GM19468 (cell line): Measurements from ENCODE around the gene THADA.

Source experiments
- ATAC-seq: cut with Tn5 transposase; IDR thresholded peaks from one replicate; pipeline ENCODE4 v1.9.1; 2021; ENCODE audit warnings: mild to moderate bottlenecking, moderate library complexity, moderate number of reproducible peaks; ENCODE audit not compliant: unreplicated experiment; ENCODE audit errors: extremely low read depth

THADA gene

GRCh38 chr2:43269706-43270105 is 326.1 kb downstream of the THADA start:
- no peak for ATAC-seq

GRCh38 chr2:43269074-43269572 is 326.7 kb downstream of the THADA start:
- ATAC-seq = no peak

GRCh38 chr2:43268066-43268953 is 327.5 kb downstream of the THADA start:
- no peak for ATAC-seq

- no peak for ATAC-seq
These were observed 328.5 kb downstream of the THADA start for GRCh38 chr2:43267381-43267780.

GRCh38 chr2:43266711-43267111 is 329.1 kb downstream of the THADA start:
- ATAC-seq = no peak

- no peak for ATAC-seq
These were observed 330.4 kb downstream of the THADA start for GRCh38 chr2:43265421-43265820.

- no peak for ATAC-seq
These were observed 330.8 kb downstream of the THADA start for GRCh38 chr2:43265001-43265400.

GRCh38 chr2:43262951-43263350 is 332.9 kb downstream of the THADA start:
- ATAC-seq = no peak

GRCh38 chr2:43262239-43262638 is 333.6 kb downstream of the THADA start:
- ATAC-seq = no peak

GRCh38 chr2:43259512-43259911 is 336.3 kb downstream of the THADA start:
- ATAC-seq = no peak

- no peak for ATAC-seq
These were observed 337.2 kb downstream of the THADA start for GRCh38 chr2:43258547-43259156.

GRCh38 chr2:43255296-43255910 is 340.4 kb downstream of the THADA start:
- ATAC-seq = no peak

GRCh38 chr2:43254331-43254730 is 341.5 kb downstream of the THADA start:
- no peak for ATAC-seq

- no peak for ATAC-seq
These were observed 344.6 kb downstream of the THADA start for GRCh38 chr2:43251171-43251731.

GRCh38 chr2:43250015-43250414 is 345.8 kb downstream of the THADA start:
- no peak for ATAC-seq

GRCh38 chr2:43248621-43249020 is 347.2 kb downstream of the THADA start:
- ATAC-seq = no peak

GRCh38 chr2:43246641-43247040 is 349.2 kb downstream of the THADA start:
- no peak for ATAC-seq

GRCh38 chr2:43241558-43241957 is 354.3 kb downstream of the THADA start:
- no peak for ATAC-seq

GRCh38 chr2:43240766-43241150 is 355.1 kb downstream of the THADA start:
- no peak for ATAC-seq

- ATAC-seq = peak; percentile 31
These were observed 355.7 kb downstream of the THADA start for GRCh38 chr2:43239981-43240765.
